Retina (tissue), 1 donor: ENCODE data around the gene EYA3.

Experiments
- DNase-seq: peaks from one replicate; pipeline ENCODE4 v3.0.0-alpha.2; 2016

EYA3 gene

GRCh38 chr1:27967106-27967883 lies 121.1 kb downstream of the EYA3 start:
- DNase-seq, result no peak

DNA sequence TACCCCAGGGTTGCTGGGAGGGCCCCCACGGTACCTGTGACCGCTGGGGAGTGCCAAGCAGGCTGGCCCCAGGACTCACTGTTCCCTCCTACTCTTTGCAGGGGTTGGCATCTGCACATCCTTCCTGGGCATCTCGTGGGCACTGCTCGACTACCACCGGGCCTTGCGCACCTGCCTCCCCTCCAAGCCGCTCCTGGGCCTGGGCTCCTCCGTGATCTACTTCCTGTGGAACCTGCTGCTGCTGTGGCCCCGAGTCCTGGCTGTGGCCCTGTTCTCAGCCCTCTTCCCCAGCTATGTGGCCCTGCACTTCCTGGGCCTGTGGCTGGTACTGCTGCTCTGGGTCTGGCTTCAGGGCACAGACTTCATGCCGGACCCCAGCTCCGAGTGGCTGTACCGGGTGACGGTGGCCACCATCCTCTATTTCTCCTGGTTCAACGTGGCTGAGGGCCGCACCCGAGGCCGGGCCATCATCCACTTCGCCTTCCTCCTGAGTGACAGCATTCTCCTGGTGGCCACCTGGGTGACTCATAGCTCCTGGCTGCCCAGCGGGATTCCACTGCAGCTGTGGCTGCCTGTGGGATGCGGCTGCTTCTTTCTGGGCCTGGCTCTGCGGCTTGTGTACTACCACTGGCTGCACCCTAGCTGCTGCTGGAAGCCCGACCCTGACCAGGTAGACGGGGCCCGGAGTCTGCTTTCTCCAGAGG lies 121.9 kb downstream of the EYA3 start:
- no peak for DNase-seq

- no peak for DNase-seq
These were observed 125.0 kb downstream of the EYA3 start for GRCh38 chr1:27963393-27963792.

DNA sequence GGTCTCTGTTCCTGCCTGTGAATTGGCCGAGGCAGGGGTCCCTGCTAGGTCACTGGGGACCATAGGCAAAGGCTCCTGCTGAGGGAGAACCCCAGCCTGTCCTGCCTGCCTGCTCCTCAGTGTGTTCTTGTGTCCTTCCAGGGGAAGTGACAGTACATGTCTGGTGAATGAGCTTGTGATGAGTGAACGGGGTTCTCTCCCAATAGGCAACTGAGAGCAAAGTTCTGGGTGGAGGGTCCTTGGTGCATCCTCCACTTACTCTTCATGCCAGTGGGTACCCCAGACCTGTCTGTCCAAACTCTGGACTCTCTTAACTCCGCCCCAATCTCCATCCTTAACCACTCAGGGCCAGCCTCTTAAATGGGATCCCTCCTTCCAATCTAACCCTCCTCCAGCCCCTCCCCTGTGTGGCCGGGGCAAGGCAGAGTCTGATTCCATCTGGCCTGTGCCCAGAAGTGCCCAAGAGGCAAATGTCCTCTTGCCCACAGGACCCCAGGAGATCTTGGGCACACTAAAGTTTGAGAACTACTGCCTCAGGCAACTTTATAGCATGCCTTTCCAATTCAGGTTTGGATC lies 126.7 kb downstream of the EYA3 start:
- no peak for DNase-seq

DNA sequence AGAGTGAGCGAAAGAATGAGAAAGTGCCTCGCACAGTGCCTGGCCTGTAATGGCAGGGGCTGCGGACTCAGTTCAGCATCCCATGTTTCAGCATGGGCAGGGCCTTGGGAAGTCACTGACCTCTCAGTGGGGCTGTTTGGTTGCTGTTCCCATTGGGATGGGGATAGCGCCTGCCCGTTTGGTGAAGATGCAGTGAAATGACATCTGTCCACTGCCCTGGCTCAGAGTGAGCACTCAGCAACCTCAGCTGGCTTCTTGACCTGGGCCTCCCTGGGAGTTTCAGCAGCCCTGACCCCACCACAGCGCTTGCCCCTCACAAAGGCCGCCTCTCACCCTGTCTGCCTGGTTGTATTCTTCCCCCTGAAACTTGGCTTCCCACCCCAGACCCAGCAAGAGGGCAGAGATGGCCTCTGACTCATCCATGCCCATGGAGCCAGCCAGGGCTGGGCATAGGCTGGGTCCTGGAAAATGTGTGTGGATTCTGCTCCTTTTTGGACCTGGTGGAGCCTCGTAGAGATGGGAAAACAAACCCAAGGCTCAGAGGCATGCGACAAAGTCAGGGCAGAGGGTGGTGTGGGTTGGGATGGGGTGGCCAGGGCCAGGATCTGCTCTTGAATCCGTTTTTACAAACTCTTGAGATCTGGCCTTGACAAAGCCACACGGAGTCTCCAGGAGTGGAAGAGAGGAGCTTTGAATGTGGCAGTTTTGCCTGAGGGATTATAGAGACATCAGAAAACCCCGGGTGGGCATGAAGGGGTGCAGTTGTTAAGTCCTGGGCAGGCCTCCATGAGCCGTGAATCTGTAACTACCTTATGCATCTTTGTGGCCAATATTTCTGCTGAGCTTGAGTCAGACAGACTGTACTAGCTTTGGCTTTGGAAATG lies 127.4 kb downstream of the EYA3 start:
- DNase-seq, result peak; percentile 20

DNA sequence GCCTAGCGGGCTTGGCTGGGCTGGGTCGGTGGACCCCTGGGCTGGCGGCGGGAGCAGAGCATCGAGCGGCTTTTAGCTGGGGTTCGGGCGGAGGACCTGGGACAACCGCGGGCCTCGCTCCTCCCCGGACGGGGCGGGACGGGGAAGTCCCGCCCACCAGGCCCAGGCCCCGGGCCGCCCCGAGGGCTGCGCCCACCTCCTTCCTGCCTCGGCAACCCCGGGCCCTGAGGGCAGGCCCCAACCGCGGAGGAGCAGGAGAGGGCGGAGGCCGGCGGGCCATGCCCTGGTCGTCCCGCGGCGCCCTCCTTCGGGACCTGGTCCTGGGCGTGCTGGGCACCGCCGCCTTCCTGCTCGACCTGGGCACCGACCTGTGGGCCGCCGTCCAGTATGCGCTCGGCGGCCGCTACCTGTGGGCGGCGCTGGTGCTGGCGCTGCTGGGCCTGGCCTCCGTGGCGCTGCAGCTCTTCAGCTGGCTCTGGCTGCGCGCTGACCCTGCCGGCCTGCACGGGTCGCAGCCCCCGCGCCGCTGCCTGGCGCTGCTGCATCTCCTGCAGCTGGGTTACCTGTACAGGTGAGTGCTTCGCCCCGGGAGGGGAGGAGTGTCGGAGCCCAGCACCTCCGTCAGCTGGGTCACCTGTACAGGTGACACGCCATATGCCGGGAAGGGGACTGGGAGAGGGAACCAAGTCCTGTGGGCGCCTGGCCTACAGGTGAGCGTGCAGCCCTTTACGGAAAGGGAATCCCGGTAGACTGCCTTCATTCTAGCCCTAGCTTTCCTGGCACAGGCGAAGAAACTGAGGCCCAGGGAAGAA lies 128.4 kb downstream of the EYA3 start, which contains the start of gene XKR8:
Gene XKR8 (plus strand): TSS at position 182 of the 812 bp plus-strand sequence. CDS start 97 bp downstream, at position 279.
- peak; percentile 93 for DNase-seq

DNA sequence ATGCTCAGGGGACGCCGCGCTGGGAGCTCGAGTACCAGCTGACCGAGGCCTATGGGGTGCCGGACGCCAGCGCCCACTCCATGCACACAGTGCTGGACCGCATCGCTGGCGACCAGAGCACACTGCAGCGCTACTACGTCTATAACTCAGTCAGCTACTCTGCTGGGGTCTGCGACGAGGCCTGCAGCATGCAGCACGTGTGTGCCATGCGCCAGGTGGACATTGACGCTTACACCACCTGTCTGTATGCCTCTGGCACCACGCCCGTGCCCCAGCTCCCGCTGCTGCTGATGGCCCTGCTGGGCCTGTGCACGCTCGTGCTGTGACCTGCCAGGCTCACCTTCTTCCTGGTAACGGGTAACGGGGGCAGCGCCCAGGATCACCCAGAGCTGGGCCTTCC lies 129.9 kb downstream of the EYA3 start:
- DNase-seq, result no peak

GRCh38 chr1:27957655-27958054 lies 130.8 kb downstream of the EYA3 start:
- DNase-seq, result no peak

- DNase-seq, result no peak
These were observed 131.6 kb downstream of the EYA3 start for GRCh38 chr1:27956761-27957160.

GRCh38 chr1:27955076-27955475 lies 133.3 kb downstream of the EYA3 start:
- DNase-seq, result no peak

GRCh38 chr1:27954186-27954585 lies 134.2 kb downstream of the EYA3 start:
- no peak for DNase-seq

DNA sequence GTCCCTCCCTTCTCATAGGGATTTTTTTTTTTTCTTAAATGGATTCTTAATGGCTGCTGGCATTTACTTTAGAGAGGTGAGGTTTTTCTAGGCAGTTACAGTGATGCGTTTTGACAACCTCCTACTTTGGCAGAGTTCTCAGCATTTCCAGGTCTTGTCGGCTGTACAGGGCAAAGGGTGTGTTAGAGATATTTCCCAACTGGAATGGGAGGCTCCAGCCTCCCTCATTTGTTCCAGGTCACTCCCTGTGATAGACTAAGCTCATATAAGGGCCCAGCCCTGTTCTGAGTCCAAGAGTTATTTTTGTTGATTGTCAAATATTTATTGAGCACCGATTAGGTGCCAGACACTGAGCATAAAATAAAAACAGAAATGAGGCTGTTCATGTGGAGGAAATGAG lies 136.3 kb downstream of the EYA3 start:
- no peak for DNase-seq

GRCh38 chr1:27951396-27951795 lies 137.0 kb downstream of the EYA3 start:
- no peak for DNase-seq

- no peak for DNase-seq
These were observed 139.4 kb downstream of the EYA3 start for GRCh38 chr1:27949027-27949426.

- DNase-seq, result no peak
These were observed 143.4 kb downstream of the EYA3 start for GRCh38 chr1:27945020-27945419.

GRCh38 chr1:27941671-27942540 lies 146.5 kb downstream of the EYA3 start:
- DNase-seq, result no peak

- DNase-seq, result no peak
These were observed 147.4 kb downstream of the EYA3 start for GRCh38 chr1:27940870-27941560.

GRCh38 chr1:27940297-27940696 lies 148.1 kb downstream of the EYA3 start:
- DNase-seq, result no peak

GRCh38 chr1:27938488-27938887 lies 149.9 kb downstream of the EYA3 start:
- no peak for DNase-seq

DNA sequence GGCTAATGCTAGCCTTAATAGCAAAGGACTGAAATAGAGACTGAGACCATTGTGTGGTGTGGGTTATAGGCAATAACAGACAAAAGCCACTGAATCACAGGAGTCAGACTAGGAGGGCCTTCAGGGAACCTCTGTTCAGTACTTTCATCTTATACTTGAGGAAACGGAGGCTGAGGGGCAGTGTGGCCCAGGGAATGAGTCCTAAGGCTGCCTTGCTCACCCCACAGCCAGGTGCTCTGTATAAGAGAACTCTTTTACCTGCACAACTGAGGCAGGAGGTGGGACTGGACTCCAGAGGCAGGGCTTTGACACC lies 150.9 kb downstream of the EYA3 start:
- no peak for DNase-seq

GRCh38 chr1:27936370-27936769 lies 152.0 kb downstream of the EYA3 start:
- DNase-seq, result no peak
